ENCODE data around the gene NKX1-2.
"Not testable (repeated sequence)": the region's sequence is repeated elsewhere in the genome, so short reads cannot be mapped to it uniquely, and the experiment has no call there.

NKX1-2 gene

GRCh38 chr10:124447751-124448466 lies 1.9 kb downstream of the NKX1-2 start:
- Mint-ChIP-seq H3K27ac (no peak overlapping the region), H3K9me3 (no peaks in the 10 kb centered on the region), H3K4me3 (peak overlapping the region; percentile 54), H3K36me3 (no peaks in the 10 kb centered on the region), H3K4me1 (peaks cover 11% of the 10 kb centered on the region)
- DNase-seq (ENCODE audit: low spot score in 2 of 2) (no peak), ATAC-seq (no peak)

- Mint-ChIP-seq H3K4me3 (peak overlapping the region; percentile 54), H3K4me1 (peaks cover 11% of the 10 kb centered on the region), H3K27ac (no peak overlapping the region)
Measured at GRCh38 chr10:124446830-124447750, 2.7 kb downstream of the NKX1-2 start.

DNA sequence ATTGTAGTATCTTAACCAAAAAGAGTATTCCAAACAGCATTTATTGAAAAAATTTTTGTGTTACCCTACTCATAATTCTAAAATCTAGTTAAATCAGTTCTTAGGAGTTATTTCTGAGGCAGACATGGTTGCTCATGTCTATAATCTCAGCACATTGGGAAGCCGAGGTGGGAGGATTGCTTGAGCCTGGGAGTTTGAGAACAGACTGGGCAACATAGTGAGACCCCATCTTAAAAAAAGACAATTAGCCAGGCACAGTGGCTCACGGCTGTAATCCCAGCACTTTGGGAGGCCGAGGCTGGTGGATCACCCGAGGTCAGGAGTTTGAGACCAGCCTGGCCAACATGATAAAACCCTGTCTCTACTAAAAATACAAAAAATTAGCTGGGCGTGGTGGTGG lies 8.1 kb downstream of the NKX1-2 start:
- not testable (repeated sequence) for H3K27ac Mint-ChIP-seq; H3K36me3 Mint-ChIP-seq; ATAC-seq; H3K4me3 Mint-ChIP-seq; DNase-seq (ENCODE audit: low spot score in 2 of 2); H3K4me1 Mint-ChIP-seq; H3K9me3 Mint-ChIP-seq

More at GRCh38 chr10:124446830-124447750, 2.7 kb downstream of the NKX1-2 start:
- no peak for DNase-seq (ENCODE audit: low spot score in 2 of 2)
- Mint-ChIP-seq H3K9me3 (no peaks in the 10 kb centered on the region), H3K36me3 (no peaks in the 10 kb centered on the region)
- ATAC-seq, result no peak

DNA sequence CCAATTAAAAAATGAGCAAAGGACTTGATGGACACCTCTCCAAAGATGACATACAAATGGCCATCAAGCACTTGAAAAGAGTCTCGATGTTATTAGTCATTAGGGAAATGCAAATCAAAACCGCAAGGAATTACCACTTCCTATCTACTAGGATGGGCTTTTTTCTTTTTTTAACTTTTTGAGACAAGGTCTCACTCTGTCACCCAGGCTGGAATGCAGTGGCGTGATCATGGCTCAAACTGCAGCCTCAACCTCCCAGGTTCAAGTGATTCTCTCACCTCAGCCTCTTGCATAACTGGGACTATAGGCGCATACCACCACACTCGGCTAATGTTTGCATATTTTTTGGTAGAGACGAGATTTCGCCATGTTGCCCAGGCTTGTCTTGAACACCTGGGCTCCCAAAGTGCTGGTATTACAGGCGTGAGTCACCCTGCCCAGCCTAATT lies 13.6 kb downstream of the NKX1-2 start:
- ATAC-seq (peak; percentile 40), DNase-seq (ENCODE audit: low spot score in 2 of 2) (no peak)
- Mint-ChIP-seq H3K36me3 (no peaks in the 10 kb centered on the region), H3K9me3 (no peaks in the 10 kb centered on the region), H3K4me1 (no peaks in the 10 kb centered on the region), H3K27ac (no peak overlapping the region), H3K4me3 (no peak overlapping the region)

DNA sequence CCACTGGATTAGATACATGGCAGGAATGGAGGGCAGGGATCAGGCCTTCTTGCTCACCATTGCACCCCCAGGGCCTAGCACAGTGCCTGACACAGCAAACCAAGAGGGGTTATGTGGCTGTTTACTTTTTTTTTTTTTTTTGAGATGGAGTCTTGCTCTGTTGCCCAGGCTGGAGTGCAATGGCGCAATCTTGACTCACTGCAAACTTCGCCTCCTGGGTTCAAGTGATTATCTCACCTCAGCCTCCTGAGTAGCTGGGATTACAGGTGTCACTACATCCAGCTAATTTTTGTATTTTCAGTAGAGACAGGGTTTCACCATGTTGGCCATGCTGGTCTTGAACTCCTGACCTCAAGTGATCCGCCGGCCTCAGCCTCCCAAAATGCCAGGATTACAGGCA lies 14.2 kb downstream of the NKX1-2 start:
- H3K4me1 Mint-ChIP-seq; H3K27ac Mint-ChIP-seq; ATAC-seq; H3K36me3 Mint-ChIP-seq; H3K4me3 Mint-ChIP-seq; H3K9me3 Mint-ChIP-seq; DNase-seq (ENCODE audit: low spot score in 2 of 2): not testable (repeated sequence)

DNA sequence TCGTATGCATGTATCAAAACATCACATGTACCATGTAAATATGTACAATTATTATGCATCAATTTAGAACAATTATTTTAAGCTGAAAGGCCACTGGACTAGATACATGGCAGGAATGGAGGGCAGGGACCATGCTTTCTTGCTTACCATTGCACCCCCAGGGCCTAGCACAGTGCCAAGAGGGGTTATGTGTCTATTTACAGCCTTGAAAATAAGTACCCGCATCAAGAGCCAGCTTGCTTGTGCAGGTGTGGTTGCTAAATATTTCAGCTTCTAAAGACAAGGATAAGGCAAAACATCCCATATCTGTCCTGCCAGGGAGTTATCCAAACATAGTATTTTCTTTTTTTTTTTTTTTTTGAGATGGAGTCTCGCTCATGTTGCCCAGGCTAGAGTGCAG lies 16.4 kb downstream of the NKX1-2 start:
- Mint-ChIP-seq H3K4me3 (no peak overlapping the region), H3K9me3 (no peaks in the 10 kb centered on the region), H3K36me3 (no peaks in the 10 kb centered on the region), H3K4me1 (no peaks in the 10 kb centered on the region), H3K27ac (no peak overlapping the region)
- no peak for ATAC-seq
- DNase-seq (ENCODE audit: low spot score in 2 of 2), result no peak

GRCh38 chr10:124430077-124430476 lies 19.8 kb downstream of the NKX1-2 start:
- Mint-ChIP-seq H3K4me3 (no peak overlapping the region), H3K4me1 (no peaks in the 10 kb centered on the region), H3K9me3 (no peaks in the 10 kb centered on the region), H3K36me3 (no peaks in the 10 kb centered on the region), H3K27ac (no peak overlapping the region)
- ATAC-seq (no peak), DNase-seq (ENCODE audit: low spot score in 2 of 2) (no peak)

- DNase-seq (ENCODE audit: low spot score in 2 of 2) (no peak), ATAC-seq (no peak)
- no peaks in the 10 kb centered on the region for H3K36me3 Mint-ChIP-seq
- H3K4me3 Mint-ChIP-seq, result no peak overlapping the region
- H3K4me1 Mint-ChIP-seq, result no peaks in the 10 kb centered on the region
- no peak overlapping the region for H3K27ac Mint-ChIP-seq
- no peaks in the 10 kb centered on the region for H3K9me3 Mint-ChIP-seq
Measured at GRCh38 chr10:124429576-124429975, 20.3 kb downstream of the NKX1-2 start.

DNA sequence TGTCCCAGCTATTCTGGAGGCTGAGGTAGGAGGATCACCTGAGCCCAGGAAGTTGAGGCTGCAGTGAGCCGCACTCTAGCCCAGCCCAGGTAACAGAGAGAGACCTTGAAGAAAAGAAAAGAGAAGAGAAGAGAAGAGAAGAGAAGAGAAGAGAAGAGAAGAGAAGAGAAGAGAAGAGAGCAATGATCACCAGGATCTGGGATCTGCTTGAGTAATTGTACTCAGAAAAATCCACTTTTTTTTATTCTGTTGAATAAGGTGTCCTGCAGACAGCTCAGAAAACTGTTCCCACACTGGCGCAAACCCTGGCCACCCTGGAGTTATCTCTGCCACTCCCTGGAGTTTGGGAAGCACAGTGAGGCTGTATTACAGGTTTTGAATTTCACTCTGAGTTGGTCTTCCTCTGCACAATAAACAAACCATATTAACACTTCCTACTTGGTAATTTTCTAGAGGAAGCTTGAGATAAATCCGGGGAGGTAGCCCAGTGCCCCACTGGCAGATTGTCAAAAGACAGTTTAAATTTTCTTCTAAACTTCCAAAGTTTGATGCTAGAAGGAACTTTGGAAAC lies 21.5 kb downstream of the NKX1-2 start:
- no peak overlapping the region for H3K27ac Mint-ChIP-seq
- no peak for ATAC-seq
- no peaks in the 10 kb centered on the region for H3K4me1 Mint-ChIP-seq
- no peaks in the 10 kb centered on the region for H3K36me3 Mint-ChIP-seq
- H3K9me3 Mint-ChIP-seq, result no peaks in the 10 kb centered on the region
- H3K4me3 Mint-ChIP-seq, result no peak overlapping the region
- DNase-seq (ENCODE audit: low spot score in 2 of 2), result no peak

DNA sequence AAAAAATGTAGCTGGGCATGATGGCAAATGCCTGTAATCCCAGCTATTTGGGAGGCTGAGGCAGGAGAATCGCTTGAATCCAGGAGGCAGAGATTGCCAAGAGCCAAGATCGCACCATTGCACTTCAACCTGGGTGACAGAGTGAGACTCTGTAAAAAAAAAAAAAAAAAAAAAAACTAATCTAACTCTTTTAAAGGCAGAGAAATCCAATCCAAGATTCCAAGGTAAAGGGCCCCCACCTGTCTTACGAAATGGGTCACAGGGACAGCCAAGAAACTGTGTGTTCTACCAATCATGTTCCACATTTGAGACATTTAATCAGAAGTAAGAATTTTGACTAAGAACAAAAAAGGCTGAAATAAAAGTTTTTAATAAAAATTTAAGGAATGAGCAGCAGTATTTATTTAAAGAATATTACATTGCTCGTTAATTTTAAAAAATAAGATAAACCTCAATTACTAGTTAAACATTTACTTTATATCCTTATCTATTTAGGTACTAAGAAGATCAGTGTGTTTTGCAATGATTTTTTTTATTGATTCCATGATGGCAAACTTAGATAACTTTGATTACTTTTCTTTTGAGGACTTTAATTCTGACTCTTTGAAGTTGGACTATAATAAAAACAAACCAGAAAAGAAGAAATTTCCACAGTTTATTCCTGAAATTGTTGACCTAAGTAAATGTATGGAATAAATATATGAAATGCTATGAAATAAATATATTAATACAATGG lies 24.4 kb downstream of the NKX1-2 start:
- Mint-ChIP-seq H3K9me3 (no peaks in the 10 kb centered on the region), H3K4me3 (no peak overlapping the region), H3K36me3 (no peaks in the 10 kb centered on the region), H3K4me1 (no peaks in the 10 kb centered on the region), H3K27ac (no peak overlapping the region)
- no peak for DNase-seq (ENCODE audit: low spot score in 2 of 2)
- ATAC-seq, result no peak

- no peak overlapping the region for H3K4me3 Mint-ChIP-seq
- peaks cover 6% of the 10 kb centered on the region for H3K4me1 Mint-ChIP-seq
- no peaks in the 10 kb centered on the region for H3K36me3 Mint-ChIP-seq
- H3K27ac Mint-ChIP-seq, result no peak overlapping the region
- ATAC-seq (no peak), DNase-seq (ENCODE audit: low spot score in 2 of 2) (no peak)
- H3K9me3 Mint-ChIP-seq, result no peaks in the 10 kb centered on the region
Measured at GRCh38 chr10:124423813-124424212, 26.0 kb downstream of the NKX1-2 start.

- no peak overlapping the region for H3K27ac Mint-ChIP-seq
- H3K4me3 Mint-ChIP-seq, result no peak overlapping the region
- no peaks in the 10 kb centered on the region for H3K9me3 Mint-ChIP-seq
- ATAC-seq, result no peak
- no peak for DNase-seq (ENCODE audit: low spot score in 2 of 2)
- no peaks in the 10 kb centered on the region for H3K36me3 Mint-ChIP-seq
- peaks cover 6% of the 10 kb centered on the region for H3K4me1 Mint-ChIP-seq
Measured at GRCh38 chr10:124422742-124423141, 27.1 kb downstream of the NKX1-2 start.

DNA sequence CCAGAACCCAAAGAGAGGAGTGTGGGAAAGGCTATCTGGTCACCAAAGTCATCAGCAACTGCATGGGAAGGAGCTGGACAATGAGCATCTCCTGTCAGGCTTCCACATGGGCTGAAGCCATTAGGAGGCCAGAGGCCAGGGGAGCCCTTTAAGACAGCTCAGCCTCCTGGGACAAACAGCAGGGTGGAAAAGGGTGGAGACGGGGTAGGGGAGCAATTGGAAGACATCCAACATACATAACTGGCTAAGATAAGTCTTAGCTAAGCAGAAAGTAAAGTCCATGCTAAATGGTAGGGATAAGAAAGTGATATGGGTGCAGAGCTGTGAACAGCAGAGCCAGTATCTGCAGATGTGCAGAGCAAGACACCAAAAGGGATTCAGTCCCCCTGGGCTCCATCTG lies 29.6 kb downstream of the NKX1-2 start:
- no peaks in the 10 kb centered on the region for H3K36me3 Mint-ChIP-seq
- H3K4me3 Mint-ChIP-seq, result no peak overlapping the region
- no peak for DNase-seq (ENCODE audit: low spot score in 2 of 2)
- no peaks in the 10 kb centered on the region for H3K9me3 Mint-ChIP-seq
- H3K4me1 Mint-ChIP-seq, result peaks cover 6% of the 10 kb centered on the region
- no peak overlapping the region for H3K27ac Mint-ChIP-seq
- no peak for ATAC-seq

GRCh38 chr10:124419635-124420034 lies 30.2 kb downstream of the NKX1-2 start:
- Mint-ChIP-seq H3K9me3 (no peaks in the 10 kb centered on the region), H3K4me3 (peak overlapping the region; percentile 68), H3K27ac (peak overlapping the region; percentile 29), H3K4me1 (peaks cover 6% of the 10 kb centered on the region), H3K36me3 (no peaks in the 10 kb centered on the region)
- DNase-seq (ENCODE audit: low spot score in 2 of 2), result no peak
- ATAC-seq, result no peak
